PC-9 (cell line): Measurements from ENCODE around the gene PPP4R3A. TPM values are rescaled to one million over a fixed set of nuclear protein-coding genes. Genes with fewer than 3 reads are reported as not detected.

Source experiments
- BruUV-seq: library from RNA; stranded (reverse); fragments of 400-500 nt; replicated peaks from 2 replicates; lab custom pipeline; 2021; lab: Mats Ljungman, UMichigan
- CTCF ChIA-PET: fragments of 300-600 bp; sonication (Branson Sonifier 250); formaldehyde crosslinking; loops from one replicate; lab custom pipeline; 2022; ENCODE audit warnings: antibody characterized with exemption; lab: Charles Lee
- POLR2A ChIA-PET: fragments of 300-600 bp; sonication (Branson Sonifier 250); formaldehyde crosslinking; loops from one replicate; lab custom pipeline; 2022; ENCODE audit warnings: antibody characterized with exemption; ENCODE audit not compliant: unreplicated experiment; lab: Charles Lee
- DNase-seq, 2 experiments: peaks; one replicate each; pipeline versions ENCODE4 v3.0.0 to v3.0.0-alpha.2; 2015 to 2022; ENCODE audit warnings: mixed read lengths in 1 of 2
- H2AFZ ChIP-seq: fragments of 200-600 bp; sonication (generic); 2 replicates; pipeline ENCODE4 v1.8.1; 2017; ENCODE audit warnings: antibody characterized with exemption
- H3F3A ChIP-seq: fragments of 200-600 bp; sonication (generic); 2 replicates; pipeline ENCODE4 v1.8.1; 2017; ENCODE audit warnings: antibody characterized with exemption, mild to moderate bottlenecking, low read depth; ENCODE audit not compliant: insufficient read depth
- H3K27ac ChIP-seq: fragments of 200-600 bp; sonication (generic); 2 replicates; pipeline ENCODE4 v1.6.1; 2016; ENCODE audit warnings: mixed run types
- H3K27me3 ChIP-seq: fragments of 200-600 bp; sonication (generic); 2 replicates; pipeline ENCODE4 v1.6.1; 2016; ENCODE audit warnings: low read depth, mixed run types; ENCODE audit not compliant: insufficient read depth
- H3K36me3 ChIP-seq: fragments of 200-600 bp; sonication (generic); 2 replicates; pipeline ENCODE4 v1.6.1; 2016; ENCODE audit warnings: low read depth, mixed run types
- H3K4me1 ChIP-seq: fragments of 200-600 bp; sonication (generic); replicated peaks from 2 replicates; pipeline ENCODE4 v1.6.1; 2016; ENCODE audit warnings: mixed run types; ENCODE audit not compliant: insufficient read depth
- H3K4me2 ChIP-seq: fragments of 200-600 bp; sonication (generic); 2 replicates; pipeline ENCODE4 v1.6.1; 2017; ENCODE audit warnings: mixed run types
- H3K4me3 ChIP-seq: fragments of 200-600 bp; sonication (generic); 2 replicates; pipeline ENCODE4 v1.6.1; 2016; ENCODE audit warnings: mixed run types
- H3K79me2 ChIP-seq: fragments of 200-600 bp; sonication (generic); 2 replicates; pipeline ENCODE4 v1.6.1; 2017; ENCODE audit warnings: low read depth, mixed run types
- H3K9me2 ChIP-seq: fragments of 200-600 bp; sonication (generic); 2 replicates; pipeline ENCODE4 v1.8.1; 2017; ENCODE audit warnings: mild to moderate bottlenecking; ENCODE audit not compliant: insufficient read depth
- H3K9me3 ChIP-seq: fragments of 200-600 bp; sonication (generic); 2 replicates; pipeline ENCODE4 v1.8.1; 2016; ENCODE audit warnings: low read depth; ENCODE audit not compliant: insufficient read depth
- H4K20me1 ChIP-seq: fragments of 200-600 bp; sonication (generic); 2 replicates; pipeline ENCODE4 v1.8.1; 2017; ENCODE audit not compliant: insufficient read depth
- EZH2 ChIP-seq: fragments of 200-600 bp; sonication (generic); IDR thresholded peaks from 2 replicates; pipeline ENCODE4 v1.8.0; 2017; ENCODE audit warnings: antibody characterized with exemption, low read depth
- intact Hi-C: fragments of 100-400 bp; cut with micrococcal nuclease; formaldehyde crosslinking; loops from one replicate; pipeline ENCODE4 v1.10.0; 2022; ENCODE audit not compliant: unreplicated experiment
- total RNA-seq: library from RNA; stranded (reverse); gene quantifications from 2 replicates; pipeline ENCODE4 v1.2.3, GENCODE V29; 2021
- TF ChIP-seq, protein P1 (sequence below): fragments of 200-600 bp; sonication (generic); conservative IDR thresholded peaks from 2 replicates; pipeline ENCODE4 v1.6.1; 2017; ENCODE audit warnings: mixed run types, antibody characterized with exemption, mild to moderate bottlenecking, moderate library complexity

The PPP4R3A gene
- total RNA-seq, 1 experiment from 2014 or later = 14.8 TPM

DNA sequence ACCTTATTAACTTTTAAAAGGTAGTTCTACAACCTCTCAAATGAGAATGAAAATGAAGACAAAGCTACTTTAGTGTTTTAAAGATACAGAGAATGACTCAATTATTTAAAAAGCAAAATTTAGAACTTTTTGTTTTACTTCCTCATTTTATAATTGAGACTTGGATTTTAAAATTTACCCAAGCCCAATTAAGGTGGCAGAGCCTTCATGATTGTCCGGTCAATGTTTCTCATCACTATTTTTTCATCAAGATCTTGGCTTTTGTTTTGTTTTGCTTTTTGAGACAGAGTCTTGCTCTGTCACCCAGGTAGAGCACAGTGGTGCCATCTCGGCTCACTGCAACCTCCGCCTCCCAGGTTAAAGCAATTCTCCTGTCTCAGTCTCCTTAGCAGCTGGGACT lies 32.7 kb downstream of the PPP4R3A start:
- H3K4me1 ChIP-seq = no peaks in the 10 kb centered on the region
- no TSS peak for BruUV-seq
- no peaks in the 10 kb centered on the region for H3K9me2 ChIP-seq
- H3K9me3 ChIP-seq = no peaks in the 10 kb centered on the region
- no peak overlapping the region for H3K4me3 ChIP-seq
- no peak overlapping the region for H3K4me2 ChIP-seq
- H3K27ac ChIP-seq = no peak overlapping the region
- peaks cover 16% of the 10 kb centered on the region; the same call in 1 of the 2 replicates for H3K36me3 ChIP-seq
- no peaks in the 10 kb centered on the region for H3K79me2 ChIP-seq
- H2AFZ ChIP-seq = no peak overlapping the region
- intact Hi-C loops = no loop called here
- ChIA-PET POLR2A (no interaction called here), CTCF (no interaction called here)
- DNase-seq = no peak
- peaks cover 9% of the 10 kb centered on the region; the same call in 1 of the 2 replicates for H4K20me1 ChIP-seq
- no peaks in the 10 kb centered on the region for H3F3A ChIP-seq
- no peaks in the 10 kb centered on the region for H3K27me3 ChIP-seq
- no peak for TF ChIP-seq EZH2
- TF ChIP-seq, protein P1, sequence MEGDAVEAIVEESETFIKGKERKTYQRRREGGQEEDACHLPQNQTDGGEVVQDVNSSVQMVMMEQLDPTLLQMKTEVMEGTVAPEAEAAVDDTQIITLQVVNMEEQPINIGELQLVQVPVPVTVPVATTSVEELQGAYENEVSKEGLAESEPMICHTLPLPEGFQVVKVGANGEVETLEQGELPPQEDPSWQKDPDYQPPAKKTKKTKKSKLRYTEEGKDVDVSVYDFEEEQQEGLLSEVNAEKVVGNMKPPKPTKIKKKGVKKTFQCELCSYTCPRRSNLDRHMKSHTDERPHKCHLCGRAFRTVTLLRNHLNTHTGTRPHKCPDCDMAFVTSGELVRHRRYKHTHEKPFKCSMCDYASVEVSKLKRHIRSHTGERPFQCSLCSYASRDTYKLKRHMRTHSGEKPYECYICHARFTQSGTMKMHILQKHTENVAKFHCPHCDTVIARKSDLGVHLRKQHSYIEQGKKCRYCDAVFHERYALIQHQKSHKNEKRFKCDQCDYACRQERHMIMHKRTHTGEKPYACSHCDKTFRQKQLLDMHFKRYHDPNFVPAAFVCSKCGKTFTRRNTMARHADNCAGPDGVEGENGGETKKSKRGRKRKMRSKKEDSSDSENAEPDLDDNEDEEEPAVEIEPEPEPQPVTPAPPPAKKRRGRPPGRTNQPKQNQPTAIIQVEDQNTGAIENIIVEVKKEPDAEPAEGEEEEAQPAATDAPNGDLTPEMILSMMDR = no peak

DNA sequence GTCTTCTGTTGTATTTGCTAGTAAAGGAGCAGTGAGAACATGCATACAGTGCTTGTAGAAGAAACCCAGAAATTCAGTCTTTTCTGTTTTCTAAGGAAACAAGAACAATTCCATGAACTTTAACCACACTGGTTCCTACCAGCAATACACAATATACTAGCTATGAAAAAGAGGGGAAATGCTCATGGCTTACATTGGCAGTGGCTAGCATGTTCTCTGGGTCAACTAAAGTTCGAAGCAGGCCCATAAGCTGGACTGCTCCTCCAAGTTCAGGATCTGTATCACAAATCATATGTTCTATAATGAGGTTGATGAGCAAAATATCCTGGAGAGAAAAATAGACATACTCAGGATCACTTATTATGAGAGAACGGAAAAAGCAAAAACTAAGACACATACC lies 37.1 kb downstream of the PPP4R3A start:
- Histone ChIP-seq H3K4me2 (no peak overlapping the region), H4K20me1 (no peaks in the 10 kb centered on the region), H3K27ac (no peak overlapping the region), H3K9me2 (no peaks in the 10 kb centered on the region), H3K9me3 (no peaks in the 10 kb centered on the region), H3F3A (no peaks in the 10 kb centered on the region), H3K4me3 (no peak overlapping the region), H2AFZ (no peak overlapping the region), H3K36me3 (0 out of 2 replicates have a peak, but pooled peaks cover 10% of the 10 kb centered on the region), H3K4me1 (no peaks in the 10 kb centered on the region), H3K79me2 (no peaks in the 10 kb centered on the region), H3K27me3 (no peaks in the 10 kb centered on the region)
- ChIA-PET POLR2A (no interaction called here), CTCF (no interaction called here)
- TF ChIP-seq, protein P1 = no peak
- TF ChIP-seq EZH2 = no peak
- intact Hi-C loops = no loop called here
- no peak for DNase-seq
- no TSS peak for BruUV-seq

DNA sequence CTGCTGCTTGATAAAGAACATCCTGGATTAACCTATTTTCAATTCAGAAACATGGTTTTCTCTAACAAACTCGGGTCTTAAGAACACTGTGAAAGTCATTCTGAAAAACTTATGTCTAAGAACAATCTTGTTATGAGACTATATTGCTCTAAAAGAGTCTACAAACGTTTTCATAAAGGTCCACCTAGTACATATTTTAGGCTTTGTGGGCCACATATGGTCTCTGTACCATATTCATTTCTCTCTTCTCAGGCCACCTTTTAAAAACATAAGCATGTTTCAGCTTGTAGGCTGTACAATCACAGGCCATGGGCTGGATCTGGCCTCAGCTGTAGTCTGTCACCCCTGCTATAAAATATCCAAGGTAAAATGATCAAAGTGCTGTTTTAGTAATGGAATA lies 39.9 kb downstream of the PPP4R3A start:
- Histone ChIP-seq H2AFZ (no peak overlapping the region), H4K20me1 (0 out of 2 replicates have a peak, but pooled peaks cover 2% of the 10 kb centered on the region), H3K4me2 (no peak overlapping the region), H3K4me1 (no peaks in the 10 kb centered on the region), H3K4me3 (no peak overlapping the region), H3K36me3 (0 out of 2 replicates have a peak, but pooled peaks cover 10% of the 10 kb centered on the region), H3K27me3 (no peaks in the 10 kb centered on the region), H3K27ac (no peak overlapping the region), H3K9me2 (no peaks in the 10 kb centered on the region), H3K79me2 (no peaks in the 10 kb centered on the region), H3K9me3 (no peaks in the 10 kb centered on the region), H3F3A (no peaks in the 10 kb centered on the region)
- no TSS peak for BruUV-seq
- DNase-seq = no peak
- POLR2A ChIA-PET = no interaction called here
- CTCF ChIA-PET = no interaction called here
- intact Hi-C loops = no loop called here
- no peak for TF ChIP-seq EZH2
- TF ChIP-seq, protein P1 = no peak
